Activated naive CD8-positive, alpha-beta T cell treated with anti-CD3 and anti-CD28 coated beads, Interleukin-2, amount 50 U/mL, for 24 hours (primary cell): ENCODE measurements around the gene DRC1.

Experiments used
- ATAC-seq: fragments of 150-1000 bp; cut with Tn5 transposase; one replicate; pipeline ENCODE4 v1.10.0; 2021
- DNase-seq: peaks from one replicate; pipeline ENCODE4 v3.0.0; 2021
- H3K27ac Mint-ChIP-seq: one replicate; pipeline ENCODE4 v1.8.0; 2021; ENCODE audit warnings: mild to moderate bottlenecking, mixed read lengths
- H3K27me3 Mint-ChIP-seq: one replicate; pipeline ENCODE4 v1.8.0; 2021; ENCODE audit warnings: mixed read lengths
- H3K36me3 Mint-ChIP-seq: one replicate; pipeline ENCODE4 v1.8.0; 2021; ENCODE audit warnings: low read depth, mixed read lengths
- H3K4me1 Mint-ChIP-seq: one replicate; pipeline ENCODE4 v1.8.0; 2021; ENCODE audit warnings: mixed read lengths
- H3K4me3 Mint-ChIP-seq: one replicate; pipeline ENCODE4 v1.8.0; 2021; ENCODE audit warnings: mild to moderate bottlenecking, moderate library complexity, mixed read lengths
- H3K9me3 Mint-ChIP-seq: one replicate; pipeline ENCODE4 v1.8.0; 2021; ENCODE audit warnings: mixed read lengths

Gene DRC1

GRCh38 chr2:26479789-26480565, 78.3 kb downstream of the DRC1 start:
- H3K27ac Mint-ChIP-seq = no peak overlapping the region
- no peaks in the 10 kb centered on the region for H3K27me3 Mint-ChIP-seq
- H3K9me3 Mint-ChIP-seq = no peaks in the 10 kb centered on the region
- ATAC-seq (no peak), DNase-seq (no peak)
- no peak overlapping the region for H3K4me3 Mint-ChIP-seq
- H3K36me3 Mint-ChIP-seq = no peaks in the 10 kb centered on the region
- peaks cover 3% of the 10 kb centered on the region for H3K4me1 Mint-ChIP-seq

GRCh38 chr2:26480566-26481423, 79.1 kb downstream of the DRC1 start:
- no peaks in the 10 kb centered on the region for H3K9me3 Mint-ChIP-seq
- no peaks in the 10 kb centered on the region for H3K27me3 Mint-ChIP-seq
- ATAC-seq = no peak
- H3K27ac Mint-ChIP-seq = no peak overlapping the region
- H3K4me3 Mint-ChIP-seq = no peak overlapping the region
- H3K36me3 Mint-ChIP-seq = no peaks in the 10 kb centered on the region
- H3K4me1 Mint-ChIP-seq = peaks cover 3% of the 10 kb centered on the region
- no peak for DNase-seq

- ATAC-seq = no peak
These were observed 80.0 kb downstream of the DRC1 start for GRCh38 chr2:26481706-26482105.

GRCh38 chr2:26482211-26483026, 80.7 kb downstream of the DRC1 start:
- H3K27me3 Mint-ChIP-seq = no peaks in the 10 kb centered on the region
- H3K27ac Mint-ChIP-seq = no peak overlapping the region
- no peaks in the 10 kb centered on the region for H3K36me3 Mint-ChIP-seq
- no peak overlapping the region for H3K4me3 Mint-ChIP-seq
- no peak for ATAC-seq
- no peaks in the 10 kb centered on the region for H3K9me3 Mint-ChIP-seq
- H3K4me1 Mint-ChIP-seq = peaks cover 3% of the 10 kb centered on the region
- no peak for DNase-seq

More at GRCh38 chr2:26481706-26482105, 80.0 kb downstream of the DRC1 start:
- Mint-ChIP-seq H3K4me3 (no peak overlapping the region), H3K4me1 (peaks cover 3% of the 10 kb centered on the region), H3K27me3 (no peaks in the 10 kb centered on the region), H3K9me3 (no peaks in the 10 kb centered on the region), H3K27ac (no peak overlapping the region), H3K36me3 (no peaks in the 10 kb centered on the region)
- no peak for DNase-seq

- Mint-ChIP-seq H3K27me3 (no peaks in the 10 kb centered on the region), H3K4me1 (no peaks in the 10 kb centered on the region), H3K27ac (no peak overlapping the region), H3K4me3 (no peak overlapping the region), H3K36me3 (no peaks in the 10 kb centered on the region), H3K9me3 (no peaks in the 10 kb centered on the region)
- ATAC-seq (no peak), DNase-seq (no peak)
These were observed 81.3 kb downstream of the DRC1 start for GRCh38 chr2:26483027-26483326.

GRCh38 chr2:26483516-26483915, 81.8 kb downstream of the DRC1 start:
- Mint-ChIP-seq H3K4me3 (no peak overlapping the region), H3K4me1 (no peaks in the 10 kb centered on the region), H3K27ac (no peak overlapping the region), H3K9me3 (no peaks in the 10 kb centered on the region), H3K36me3 (no peaks in the 10 kb centered on the region), H3K27me3 (no peaks in the 10 kb centered on the region)
- no peak for DNase-seq
- ATAC-seq = no peak

GRCh38 chr2:26483957-26484565, 82.3 kb downstream of the DRC1 start:
- no peak overlapping the region for H3K4me3 Mint-ChIP-seq
- no peaks in the 10 kb centered on the region for H3K36me3 Mint-ChIP-seq
- no peaks in the 10 kb centered on the region for H3K4me1 Mint-ChIP-seq
- DNase-seq (no peak), ATAC-seq (no peak)
- H3K27ac Mint-ChIP-seq = no peak overlapping the region
- H3K9me3 Mint-ChIP-seq = no peaks in the 10 kb centered on the region
- H3K27me3 Mint-ChIP-seq = no peaks in the 10 kb centered on the region

- no peaks in the 10 kb centered on the region for H3K36me3 Mint-ChIP-seq
- no peak for ATAC-seq
- H3K4me3 Mint-ChIP-seq = no peak overlapping the region
- H3K27ac Mint-ChIP-seq = no peak overlapping the region
- H3K9me3 Mint-ChIP-seq = no peaks in the 10 kb centered on the region
- H3K4me1 Mint-ChIP-seq = no peaks in the 10 kb centered on the region
- no peaks in the 10 kb centered on the region for H3K27me3 Mint-ChIP-seq
- DNase-seq = no peak
These were observed 82.9 kb downstream of the DRC1 start for GRCh38 chr2:26484579-26484978.

GRCh38 chr2:26485099-26485498, 83.4 kb downstream of the DRC1 start:
- Mint-ChIP-seq H3K4me1 (no peaks in the 10 kb centered on the region), H3K27me3 (no peaks in the 10 kb centered on the region), H3K36me3 (no peaks in the 10 kb centered on the region), H3K4me3 (no peak overlapping the region), H3K27ac (no peak overlapping the region), H3K9me3 (no peaks in the 10 kb centered on the region)
- DNase-seq (no peak), ATAC-seq (no peak)

GRCh38 chr2:26485725-26486418, 84.2 kb downstream of the DRC1 start:
- no peaks in the 10 kb centered on the region for H3K36me3 Mint-ChIP-seq
- no peak overlapping the region for H3K4me3 Mint-ChIP-seq
- H3K4me1 Mint-ChIP-seq = no peaks in the 10 kb centered on the region
- no peak overlapping the region for H3K27ac Mint-ChIP-seq
- no peak for DNase-seq
- no peaks in the 10 kb centered on the region for H3K27me3 Mint-ChIP-seq
- ATAC-seq = no peak
- H3K9me3 Mint-ChIP-seq = no peaks in the 10 kb centered on the region

GRCh38 chr2:26486789-26487188, 85.1 kb downstream of the DRC1 start:
- H3K27ac Mint-ChIP-seq = no peak overlapping the region
- DNase-seq = no peak
- H3K27me3 Mint-ChIP-seq = no peaks in the 10 kb centered on the region
- ATAC-seq = no peak
- no peak overlapping the region for H3K4me3 Mint-ChIP-seq
- H3K9me3 Mint-ChIP-seq = no peaks in the 10 kb centered on the region
- H3K36me3 Mint-ChIP-seq = no peaks in the 10 kb centered on the region
- no peaks in the 10 kb centered on the region for H3K4me1 Mint-ChIP-seq

- Mint-ChIP-seq H3K36me3 (no peaks in the 10 kb centered on the region), H3K9me3 (no peaks in the 10 kb centered on the region), H3K4me3 (no peak overlapping the region), H3K27ac (no peak overlapping the region), H3K4me1 (no peaks in the 10 kb centered on the region), H3K27me3 (no peaks in the 10 kb centered on the region)
- ATAC-seq = no peak
- no peak for DNase-seq
These were observed 85.5 kb downstream of the DRC1 start for GRCh38 chr2:26487192-26487591.

GRCh38 chr2:26488463-26489212, 86.9 kb downstream of the DRC1 start:
- Mint-ChIP-seq H3K27ac (no peak overlapping the region), H3K27me3 (no peaks in the 10 kb centered on the region), H3K4me3 (no peak overlapping the region), H3K36me3 (no peaks in the 10 kb centered on the region), H3K9me3 (no peaks in the 10 kb centered on the region), H3K4me1 (no peaks in the 10 kb centered on the region)
- DNase-seq (no peak), ATAC-seq (no peak)
